GM11168 (cell line): Measurements from ENCODE around the gene CD81.

Experiments used
- in situ Hi-C: fragments of 300-500 bp; cut with MboI; formaldehyde crosslinking; loops from one replicate; pipeline ENCODE4 v1.12.0; 2022; ENCODE audit warnings: low sequenced_read_pairs; ENCODE audit not compliant: unreplicated experiment

CD81 gene

GRCh38 chr11:2417856-2418692 is 41.0 kb downstream of the CD81 start:
- in situ Hi-C loops = loop anchor here (5.0 kb wide), 1 partner anchor 216 kb away; no protein-coding TSS in a partner anchor

- in situ Hi-C loops = loop anchor here (5.0 kb wide), 1 partner anchor 217 kb away; no protein-coding TSS in a partner anchor
Observed at GRCh38 chr11:2418693-2419360, 41.7 kb downstream of the CD81 start.

DNA sequence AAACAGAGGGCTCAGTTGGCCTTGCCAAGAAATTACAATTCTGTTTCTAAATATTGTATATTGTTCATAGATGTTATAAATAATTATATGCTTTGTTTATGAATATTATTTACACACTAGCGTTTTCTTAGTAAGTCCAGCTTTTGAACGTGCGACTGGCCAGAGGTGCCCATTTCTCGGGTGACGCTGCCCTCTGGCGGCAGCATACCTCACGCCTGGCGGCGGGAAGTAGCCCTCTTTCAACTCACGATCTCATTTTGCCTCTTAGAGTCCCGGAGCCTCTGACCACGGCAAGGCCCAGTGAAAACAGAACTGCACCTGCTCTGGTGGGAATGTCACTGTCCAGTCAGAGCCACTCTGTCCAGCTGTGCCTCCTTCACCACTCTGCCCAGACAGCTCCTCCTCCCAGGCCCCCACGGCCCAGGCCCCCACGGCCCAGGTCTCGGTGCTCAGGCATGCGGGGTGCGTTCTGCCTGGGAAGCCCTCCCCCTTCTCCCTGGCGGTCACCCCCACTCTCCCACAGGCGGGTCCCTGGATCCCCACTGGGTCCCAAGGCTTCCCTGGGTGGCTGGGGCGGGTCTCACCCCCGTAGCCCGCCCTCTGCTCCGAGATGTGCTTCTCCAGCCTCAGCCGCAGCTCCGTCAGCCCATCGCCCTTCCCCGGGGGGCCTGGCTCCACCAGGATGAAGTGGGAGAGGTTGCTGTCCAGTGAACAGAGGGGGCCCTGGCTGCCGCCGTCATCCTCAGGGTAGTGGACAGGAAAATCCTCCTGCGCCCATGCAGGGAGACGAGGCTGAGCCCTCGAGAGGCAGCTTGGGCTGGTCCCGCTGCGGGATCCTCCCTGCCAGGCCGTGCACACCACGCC is 42.8 kb downstream of the CD81 start:
- in situ Hi-C loops = loop anchor here (5.0 to 10.0 kb wide), 3 partner anchors 123 to 475 kb away; no protein-coding TSS in a partner anchor

- in situ Hi-C loops = loop anchor here (5.0 to 10.0 kb wide), 2 partner anchors 123 to 474 kb away; no protein-coding TSS in a partner anchor
Observed at GRCh38 chr11:2420502-2421225, 43.6 kb downstream of the CD81 start.

GRCh38 chr11:2421226-2421994 is 44.3 kb downstream of the CD81 start:
- in situ Hi-C loops = loop anchor here (5.0 to 10.0 kb wide), 2 partner anchors 124 to 473 kb away; no protein-coding TSS in a partner anchor

DNA sequence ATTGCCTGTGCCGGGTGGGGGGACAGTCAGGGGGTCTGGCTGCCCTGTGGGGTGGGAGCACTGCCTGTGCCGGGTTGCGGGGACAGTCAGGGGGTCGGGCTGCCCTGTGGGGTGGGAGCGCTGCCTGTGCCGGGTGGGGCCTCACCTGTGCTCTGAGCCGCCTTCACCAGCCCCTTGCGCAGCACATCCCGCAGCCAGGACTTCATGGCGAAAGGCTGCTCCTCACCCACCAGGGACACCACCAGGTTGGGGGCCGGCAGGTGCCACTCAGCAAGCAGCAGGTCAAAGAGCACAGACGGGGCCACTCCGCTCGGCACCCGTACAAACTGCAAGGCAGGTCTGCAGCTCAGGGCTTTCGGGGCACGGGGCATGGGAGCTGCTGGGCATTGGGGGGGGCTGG is 44.9 kb downstream of the CD81 start:
- in situ Hi-C loops = loop anchor here (5.0 to 10.0 kb wide), 2 partner anchors 125 to 473 kb away; no protein-coding TSS in a partner anchor

- in situ Hi-C loops = loop anchor here (5.0 to 10.0 kb wide), 2 partner anchors 125 to 472 kb away; no protein-coding TSS in a partner anchor
Observed at GRCh38 chr11:2422461-2423156, 45.5 kb downstream of the CD81 start.

DNA sequence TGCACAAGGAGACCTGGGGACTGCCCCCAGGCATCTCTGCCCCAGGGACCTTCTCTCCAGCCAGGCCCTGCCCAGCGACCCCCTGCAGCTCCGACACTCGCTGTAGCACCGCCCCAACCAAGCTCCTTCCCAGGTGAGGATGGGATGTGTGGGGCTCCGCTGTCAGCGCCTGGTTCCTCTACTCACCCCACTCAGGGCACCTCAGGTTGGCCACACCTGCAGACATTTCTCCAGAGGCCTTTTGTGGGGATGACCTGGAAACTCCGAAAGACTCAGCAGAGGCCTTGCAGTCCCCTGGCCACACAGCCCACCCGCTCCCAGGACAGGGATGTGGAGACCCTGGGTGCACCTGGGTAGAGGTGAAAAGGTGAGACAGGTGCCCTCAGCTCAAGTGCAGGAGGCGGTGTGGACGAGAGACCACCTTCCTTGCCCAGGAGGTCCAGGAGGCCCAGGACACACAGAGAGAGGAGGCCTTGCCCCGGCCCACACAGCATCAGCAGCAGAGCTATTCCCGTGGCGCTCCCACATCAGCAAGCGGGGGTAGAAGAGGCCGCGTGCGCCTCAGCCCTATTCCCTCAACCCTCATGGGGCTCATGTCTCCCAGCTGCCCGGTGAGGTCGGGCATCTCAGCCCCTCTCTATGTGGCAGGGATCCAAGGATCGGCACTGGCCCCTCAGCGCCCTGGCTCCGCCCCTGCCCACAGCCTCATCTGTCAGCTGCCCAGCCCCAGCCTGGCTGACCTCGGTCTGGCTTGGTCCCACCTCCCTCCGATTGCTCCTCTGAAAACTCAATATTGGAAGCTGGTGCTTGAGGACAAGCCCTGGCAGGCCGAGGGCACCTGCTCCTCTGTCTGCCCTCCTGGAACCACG is 46.3 kb downstream of the CD81 start:
- in situ Hi-C loops = loop anchor here (5.0 to 10.0 kb wide), 2 partner anchors 126 to 471 kb away; no protein-coding TSS in a partner anchor

- in situ Hi-C loops = loop anchor here (5.0 to 10.0 kb wide), 3 partner anchors 102 to 470 kb away; no protein-coding TSS in a partner anchor
Observed at GRCh38 chr11:2424811-2425495, 47.8 kb downstream of the CD81 start.

DNA sequence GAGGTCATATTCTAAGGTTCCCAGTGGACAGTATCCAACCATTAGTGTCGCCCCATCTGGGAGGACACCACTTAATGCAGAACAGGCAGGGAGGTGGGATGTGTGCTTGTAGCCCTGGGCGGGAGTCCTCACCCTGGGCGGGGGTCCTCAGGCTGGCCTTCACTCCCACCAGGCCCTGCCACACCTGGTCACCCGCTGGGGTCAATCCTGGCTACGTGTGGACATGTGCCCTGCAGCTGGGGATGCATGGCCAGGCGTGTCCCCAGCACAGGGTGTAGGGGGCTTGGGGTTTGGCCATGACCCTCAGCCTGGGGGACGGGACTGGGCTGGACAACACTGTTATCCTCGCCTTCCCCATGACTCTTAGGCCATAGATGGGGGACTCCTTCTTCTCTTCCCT is 48.4 kb downstream of the CD81 start:
- in situ Hi-C loops = loop anchor here (5.0 to 10.0 kb wide), 2 partner anchors 102 to 469 kb away; no protein-coding TSS in a partner anchor

DNA sequence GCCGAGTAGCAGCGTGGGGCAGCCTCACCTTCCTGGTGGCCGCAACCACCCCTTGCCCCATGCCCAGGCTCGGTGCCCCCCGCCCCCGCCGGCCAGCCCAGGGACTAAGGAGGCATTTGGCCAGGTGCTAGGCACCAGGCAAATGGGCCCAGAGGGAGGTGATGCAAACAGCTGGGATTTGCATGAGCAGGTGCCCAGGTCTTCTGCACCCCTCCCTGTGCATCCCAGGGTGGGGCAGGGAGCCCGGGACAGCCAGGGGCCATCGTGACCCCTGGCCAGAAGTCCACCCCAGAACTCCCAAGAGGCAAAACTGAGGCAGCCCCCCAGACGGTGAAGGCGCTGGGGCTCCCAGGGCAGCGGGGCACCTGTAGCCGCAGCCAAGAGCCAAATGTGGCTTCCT is 49.1 kb downstream of the CD81 start:
- in situ Hi-C loops = loop anchor here (5.0 to 10.0 kb wide), 2 partner anchors 101 to 469 kb away; no protein-coding TSS in a partner anchor

DNA sequence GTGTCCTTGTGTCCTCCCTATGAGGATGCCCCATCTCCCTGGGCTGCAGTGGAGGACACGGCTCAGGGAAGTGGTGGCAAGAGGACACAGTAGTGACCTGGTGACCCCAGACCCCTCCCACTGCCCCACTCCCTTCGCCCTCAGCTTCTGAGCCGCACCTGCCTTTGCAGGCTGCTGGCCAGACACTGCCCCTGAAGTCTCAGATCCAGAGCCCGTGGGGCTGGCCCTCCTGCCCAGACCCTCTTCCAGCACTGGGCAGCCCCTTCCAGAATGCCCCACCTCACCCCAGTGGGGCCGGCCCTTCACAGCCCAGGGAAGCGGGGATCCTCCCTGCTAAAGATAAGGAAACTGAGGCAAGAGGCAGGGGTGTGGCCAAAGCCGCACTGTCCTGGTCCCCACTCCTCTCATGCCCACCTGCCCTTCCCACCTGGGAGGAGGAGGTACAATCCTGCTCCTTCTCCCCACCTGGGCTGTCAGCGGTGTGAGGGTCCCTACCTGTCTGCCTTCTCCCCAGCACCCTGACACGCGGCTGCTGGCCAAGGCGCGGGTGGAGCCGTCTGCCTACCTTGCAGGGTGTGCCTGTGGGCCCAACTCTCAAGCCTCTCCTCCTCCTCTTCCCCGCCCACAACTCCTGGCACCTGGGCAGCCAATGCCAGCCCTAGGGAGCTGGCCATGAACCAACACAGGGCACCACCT is 49.9 kb downstream of the CD81 start:
- in situ Hi-C loops = loop anchor here (5.0 to 10.0 kb wide), 2 partner anchors 100 to 468 kb away; no protein-coding TSS in a partner anchor

GRCh38 chr11:2427721-2428321 is 50.7 kb downstream of the CD81 start:
- in situ Hi-C loops = loop anchor here (5.0 to 10.0 kb wide), 2 partner anchors 99 to 467 kb away; no protein-coding TSS in a partner anchor

DNA sequence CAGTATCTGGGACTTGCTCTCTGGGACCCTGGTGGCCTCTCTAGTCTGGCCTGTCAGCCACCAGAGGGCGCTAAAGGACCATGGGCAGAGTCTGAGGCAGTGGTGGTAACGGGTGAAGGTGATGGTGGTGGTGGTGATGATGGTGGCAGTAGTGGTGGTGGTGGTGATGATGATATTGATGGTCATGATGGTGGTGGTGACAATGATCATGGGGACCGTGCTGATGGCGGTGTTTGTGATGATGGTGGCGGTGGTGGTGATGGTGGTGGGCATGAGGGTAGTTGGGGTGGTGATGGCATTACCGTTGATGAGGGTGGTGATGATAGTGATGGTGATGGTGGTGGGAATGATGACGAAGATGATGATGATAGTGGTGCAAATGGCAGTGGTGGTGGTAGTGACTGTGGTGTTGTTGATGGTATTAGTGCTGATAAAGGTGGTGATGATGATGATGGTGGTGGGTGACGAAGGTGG is 51.2 kb downstream of the CD81 start:
- in situ Hi-C loops = loop anchor here (5.0 to 10.0 kb wide), 2 partner anchors 99 to 466 kb away; no protein-coding TSS in a partner anchor

DNA sequence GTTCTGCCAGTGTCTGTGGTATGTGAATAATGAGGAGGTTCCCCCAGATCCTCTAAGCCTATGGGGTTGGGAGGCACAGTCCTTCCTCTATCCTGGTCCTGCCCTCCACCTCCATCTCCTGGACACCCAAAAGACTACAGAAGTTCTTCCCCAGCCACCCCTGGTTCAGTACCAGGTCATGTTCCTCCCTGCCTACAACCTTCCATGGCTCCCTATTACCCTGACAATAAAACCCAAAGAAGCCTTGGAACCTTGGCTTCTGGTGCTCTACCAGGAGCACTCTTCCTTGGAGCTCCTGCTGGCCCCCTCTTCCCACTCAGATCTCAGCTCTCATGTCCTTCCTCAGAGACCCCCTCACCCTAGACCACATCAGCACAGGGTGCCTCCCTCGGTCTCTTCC is 54.3 kb downstream of the CD81 start:
- in situ Hi-C loops = no loop called here
